ACHN (cell line): ENCODE data around the gene DPP9.
"Not testable (repeated sequence)": the region's sequence is repeated elsewhere in the genome, so short reads cannot be mapped to it uniquely, and the experiment has no call there.

ENCODE experiments used
- DNase-seq: peaks from one replicate; pipeline ENCODE4 v3.0.0-alpha.2; 2015
- in situ Hi-C: cut with HindIII; loops from 2 replicates; pipeline ENCODE4 v1.10.0; 2017; ENCODE audit warnings: low sequenced_read_pairs, low pct_ligation_motif_present, low pct_unique_long_range_greater_than_20kb

Gene DPP9

DNA sequence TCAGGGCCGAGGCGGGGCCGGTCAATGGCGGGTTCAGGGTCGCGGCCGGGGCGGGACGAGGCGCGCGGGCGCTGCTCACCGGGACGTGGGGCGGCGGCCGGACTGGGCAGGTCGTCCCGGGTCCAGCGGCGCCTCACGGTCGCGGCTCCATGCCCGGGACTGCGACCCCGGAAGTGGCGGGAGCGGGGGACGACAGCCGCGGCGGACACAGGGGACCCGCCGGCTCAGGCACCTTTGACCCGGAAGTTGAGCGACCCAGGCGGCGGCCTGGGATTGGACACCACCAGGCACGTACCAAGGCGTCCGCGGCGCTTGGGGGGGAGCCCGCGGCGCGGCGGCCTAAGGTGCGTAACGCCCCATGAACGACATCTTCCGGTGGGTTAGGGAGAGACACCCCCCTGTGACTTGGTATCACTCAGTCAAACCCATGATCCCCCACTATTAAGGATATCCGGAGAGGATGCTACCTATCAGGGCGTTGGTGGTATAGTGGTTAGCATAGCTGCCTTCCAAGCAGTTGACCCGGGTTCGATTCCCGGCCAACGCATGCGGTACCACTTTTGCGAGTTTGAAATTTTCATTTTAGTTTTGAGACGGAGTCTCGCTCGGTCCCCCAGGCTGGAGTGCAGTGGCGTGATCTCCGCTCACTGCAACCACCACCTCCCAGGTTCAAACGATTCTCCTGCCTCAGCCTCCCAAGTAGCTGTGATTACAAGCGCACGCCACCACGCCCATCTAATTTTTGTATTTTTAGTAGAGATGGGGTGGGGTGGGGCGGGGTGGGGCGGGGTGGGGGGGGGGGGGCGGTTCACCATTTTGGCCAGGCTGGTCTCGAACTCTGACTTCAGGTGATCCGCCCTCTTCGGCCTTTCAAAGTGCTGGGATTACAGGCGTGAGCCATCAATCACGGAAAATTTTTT is at the start of gene DPP9:
Gene DPP9, minus strand, starts transcription at position 248 of the 920 bp plus-strand sequence. CDS start 3,936 bp downstream, outside the sequence.
- in situ Hi-C loops: no loop called here
- DNase-seq: peak; percentile 95

DNA sequence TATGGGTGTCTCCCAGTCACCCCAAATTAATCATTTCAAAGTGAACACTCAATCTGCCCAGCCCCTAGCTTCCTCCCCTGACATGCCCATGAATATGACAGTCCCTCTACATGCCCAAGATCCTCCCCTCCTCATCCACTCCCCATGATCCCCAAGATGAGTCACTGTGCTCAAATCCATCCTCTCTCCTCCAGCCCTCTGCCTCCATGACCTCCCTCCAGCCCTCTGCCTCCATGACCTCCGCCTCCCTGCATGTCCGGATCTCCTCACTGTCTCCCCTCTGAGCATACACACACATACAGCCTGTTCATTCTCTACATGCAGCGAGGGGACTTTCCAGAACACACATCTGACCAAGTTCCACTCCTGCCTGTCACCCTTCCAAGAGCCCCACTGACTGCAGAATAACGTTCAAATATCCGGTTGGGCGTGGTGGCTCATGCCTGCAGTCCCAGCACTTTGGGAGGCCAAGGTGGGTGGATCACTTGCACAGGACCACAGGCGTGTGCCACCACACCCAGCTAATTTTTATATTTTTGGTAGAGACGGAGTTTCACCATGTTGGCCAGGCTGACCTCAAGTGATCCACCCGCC is 49.5 kb upstream of the DPP9 start:
- DNase-seq: no peak
- in situ Hi-C loops: no loop called here

DNA sequence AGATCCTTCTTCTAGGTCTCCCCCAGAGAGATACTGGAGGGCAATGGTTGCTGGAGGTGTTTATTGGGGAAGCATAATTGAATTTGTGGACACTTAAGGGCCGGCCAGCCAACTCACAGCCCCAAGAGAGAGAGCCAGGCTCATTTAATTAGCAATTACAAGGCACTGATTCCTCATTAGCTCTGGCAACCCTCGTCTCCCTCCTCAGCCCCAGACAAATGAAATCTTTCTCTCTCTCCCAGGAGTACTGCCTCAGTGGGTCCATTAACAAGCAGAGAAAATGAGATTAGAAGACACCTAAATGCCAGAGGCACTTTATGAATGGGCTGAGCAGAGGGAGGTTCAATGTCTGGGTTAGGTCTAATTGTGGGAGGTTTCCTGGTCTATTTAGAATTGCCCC is 48.9 kb upstream of the DPP9 start:
- in situ Hi-C loops: no loop called here
- no peak for DNase-seq

DNA sequence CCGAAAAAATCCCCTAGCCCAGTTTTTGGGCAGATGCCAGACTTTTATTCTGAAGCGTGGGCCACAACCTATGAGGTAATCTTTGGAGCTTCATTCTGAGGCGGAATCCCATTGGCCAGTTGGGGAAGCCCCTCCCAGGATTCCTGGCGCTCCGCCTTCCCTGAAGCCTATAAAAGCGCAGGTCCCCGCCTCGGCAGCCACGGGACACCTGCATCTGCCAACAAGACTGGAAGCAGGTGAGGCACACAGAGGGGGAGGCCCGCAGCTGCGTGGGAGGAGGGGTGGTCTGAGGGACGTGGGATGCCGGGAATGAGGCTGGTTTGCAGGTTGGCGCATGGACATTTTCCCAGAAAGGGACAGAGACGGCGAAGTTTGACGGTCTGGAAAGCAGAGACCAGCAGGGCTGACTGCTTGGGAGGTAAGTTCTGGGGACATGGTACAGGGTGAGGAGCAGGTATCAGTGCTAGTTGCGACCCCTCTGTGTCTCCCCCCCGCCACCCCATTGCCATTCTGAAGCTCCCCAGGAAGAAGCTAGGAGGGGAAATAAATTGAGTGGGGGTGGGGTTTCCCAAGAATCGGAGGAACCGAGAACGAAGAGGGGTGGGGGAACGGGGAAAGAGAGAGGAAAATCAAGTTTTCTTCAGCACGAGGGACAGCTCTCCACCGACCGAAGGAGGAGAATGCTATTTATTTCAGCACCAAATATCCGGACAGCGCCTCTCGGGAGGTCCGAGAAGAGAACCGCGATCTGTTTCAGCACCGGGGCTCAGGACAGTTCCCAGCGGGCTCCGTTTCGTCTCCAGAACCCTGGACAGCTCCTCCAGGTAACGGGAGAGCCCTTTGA is 45.5 kb upstream of the DPP9 start:
- in situ Hi-C loops: no loop called here
- peak; percentile 85 for DNase-seq

DNA sequence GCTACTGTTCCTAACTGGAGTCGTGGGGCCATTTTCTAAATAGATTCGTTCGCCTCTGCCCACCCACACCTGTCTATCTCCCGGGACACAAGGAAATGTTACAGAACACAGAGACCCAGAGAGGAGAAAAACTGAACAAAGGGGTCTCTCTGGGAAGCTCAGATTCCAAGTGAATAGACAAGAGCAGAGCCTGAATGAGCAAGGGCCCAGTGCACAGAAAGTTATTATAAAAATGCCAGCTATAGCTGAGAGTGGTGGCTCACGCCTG is 40.7 kb upstream of the DPP9 start:
- no peak for DNase-seq
- in situ Hi-C loops: no loop called here

DNA sequence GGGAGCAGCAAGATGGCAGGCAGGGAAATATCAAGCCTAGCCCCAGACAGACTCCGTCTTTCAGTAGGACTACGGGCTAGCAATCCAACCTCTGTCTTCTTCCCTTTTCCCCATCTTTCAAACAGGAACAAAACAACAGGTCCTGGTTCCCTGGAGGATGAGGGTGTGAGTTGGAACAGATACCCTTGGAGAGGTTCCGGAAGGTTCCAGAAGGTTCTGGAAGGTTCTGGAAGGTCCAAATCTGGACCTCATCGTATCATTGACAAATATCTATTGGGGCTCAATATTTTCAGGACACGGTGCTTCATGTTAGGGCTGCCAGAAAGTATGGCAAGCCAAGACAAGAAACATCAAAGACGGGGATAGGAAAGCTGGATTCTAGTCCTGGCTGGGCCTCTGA is 39.4 kb upstream of the DPP9 start:
- in situ Hi-C loops: no loop called here

DNA sequence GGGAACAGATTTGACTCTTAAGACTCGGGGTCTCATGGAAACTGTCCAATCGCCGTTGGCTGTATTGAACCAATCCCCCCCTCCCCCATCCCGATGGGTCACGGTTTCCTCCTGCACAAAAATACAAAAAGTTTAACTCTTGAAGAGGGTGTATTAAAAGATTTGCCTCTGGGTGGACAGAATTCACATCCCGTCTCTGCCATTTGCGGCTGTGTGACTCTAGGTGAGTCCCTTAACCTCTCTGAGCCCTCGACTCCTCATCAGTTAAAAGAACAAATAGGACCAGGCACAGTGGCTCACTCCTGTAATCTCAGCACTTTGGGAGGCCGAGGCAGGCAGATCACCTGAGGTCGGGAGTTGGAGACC is 36.6 kb upstream of the DPP9 start:
- in situ Hi-C loops: no loop called here
- no peak for DNase-seq

More for the DNA sequence above, 39.4 kb upstream of the DPP9 start:
- no peak for DNase-seq

DNA sequence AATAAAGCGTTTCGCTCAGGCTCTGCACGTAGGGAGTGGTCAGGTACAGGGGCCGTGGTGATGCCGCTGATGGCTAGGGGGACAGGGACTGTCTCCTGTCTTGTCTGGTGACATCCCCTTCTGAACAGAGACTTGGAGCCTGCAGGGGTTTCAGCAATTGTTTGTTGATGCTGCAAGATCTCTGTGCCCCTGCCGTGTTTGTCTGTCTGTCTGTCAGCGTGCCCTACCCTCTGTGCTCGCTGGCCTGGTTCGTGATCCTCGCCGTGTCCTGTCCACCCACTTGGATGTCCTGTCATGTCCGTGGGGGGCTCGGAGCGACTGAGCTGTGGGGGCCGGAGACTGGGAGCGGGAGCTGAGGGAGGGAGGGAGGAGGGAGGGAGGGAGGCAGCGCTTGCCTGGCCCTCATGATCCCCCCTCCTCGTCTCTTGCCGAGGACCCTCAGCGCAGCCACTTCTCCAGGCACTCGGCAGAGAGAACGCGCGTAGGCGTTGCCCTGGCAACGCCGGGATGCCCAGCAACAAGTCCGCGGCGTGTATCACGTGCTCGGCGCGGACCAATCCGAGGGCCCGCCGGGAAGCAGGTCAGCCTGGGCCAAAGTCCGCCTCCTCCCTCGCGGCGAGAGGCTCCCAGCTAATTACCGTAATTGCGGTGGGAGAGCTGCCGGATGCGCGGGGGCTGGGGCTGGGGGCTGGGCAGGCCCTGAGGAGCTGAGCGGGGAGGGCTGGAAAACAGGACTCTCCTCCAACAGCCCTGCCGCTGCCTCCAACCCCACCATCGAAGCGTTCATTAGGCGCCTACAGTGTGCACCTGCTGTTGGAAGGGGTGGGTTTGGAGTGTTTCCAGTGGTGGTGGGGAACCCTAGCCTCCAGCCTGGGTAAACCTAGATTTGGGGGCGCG is 36.0 kb upstream of the DPP9 start:
- peak; percentile 76 for DNase-seq
- in situ Hi-C loops: no loop called here

DNA sequence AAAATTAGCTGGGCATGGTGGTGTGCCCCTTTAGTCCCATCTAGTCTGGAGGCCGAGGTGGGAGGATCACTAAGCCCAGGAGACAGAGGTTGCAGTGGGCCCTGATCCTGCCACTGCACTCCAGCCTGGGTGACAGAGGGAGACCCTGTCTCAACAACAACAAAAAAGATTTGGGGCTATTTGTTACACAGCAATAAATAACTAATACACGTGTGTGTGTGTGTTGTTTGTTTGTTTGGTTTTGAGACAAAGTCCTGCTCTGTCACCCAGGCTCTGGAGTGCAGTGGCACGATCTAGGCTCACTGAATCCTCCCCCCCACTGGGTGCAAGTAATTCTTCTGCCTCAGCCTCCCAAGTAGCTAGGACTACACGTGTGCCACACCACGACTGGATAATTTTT is 35.0 kb upstream of the DPP9 start:
- in situ Hi-C loops: no loop called here

DNA sequence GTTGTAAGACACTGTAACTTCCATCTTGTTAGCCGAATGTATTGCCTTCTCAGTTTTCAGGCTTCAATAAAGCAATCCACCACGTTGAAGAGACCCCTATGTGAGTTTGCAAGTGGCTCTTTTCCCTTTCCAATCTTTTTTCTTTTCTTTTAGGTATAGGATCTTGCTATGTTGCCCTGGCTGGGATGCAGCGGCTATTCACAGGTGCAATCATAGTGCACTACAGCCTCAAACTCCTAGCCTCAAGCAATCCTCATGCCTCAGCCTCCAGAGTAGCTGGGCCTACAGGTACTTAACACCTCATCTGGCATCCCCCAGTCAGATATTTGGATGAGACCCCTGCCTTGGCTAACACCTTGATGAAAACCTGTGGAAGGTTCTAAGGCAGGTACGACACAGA is 34.4 kb upstream of the DPP9 start:
- in situ Hi-C loops: no loop called here

More for the DNA sequence above, 35.0 kb upstream of the DPP9 start:
- no peak for DNase-seq

DNA sequence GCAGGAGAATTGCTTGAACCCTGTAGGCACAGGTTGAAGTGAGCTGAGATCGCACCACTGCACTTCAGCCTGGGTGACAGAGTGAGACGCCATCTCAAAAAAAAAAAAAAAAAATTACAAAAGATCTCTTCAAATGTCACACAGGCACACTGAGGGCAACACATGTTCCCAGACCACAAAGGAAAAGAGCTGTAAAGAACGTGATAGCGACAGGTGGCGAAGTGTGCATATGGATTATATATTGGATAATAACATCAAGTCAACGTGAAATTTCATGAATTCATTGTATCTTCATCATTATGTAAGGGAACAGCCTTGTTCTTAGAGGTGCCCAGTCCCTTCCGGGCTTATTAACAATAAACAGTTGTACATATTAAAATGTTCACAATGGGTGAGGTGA is 31.8 kb upstream of the DPP9 start:
- in situ Hi-C loops: no loop called here
- DNase-seq: no peak

More for the DNA sequence above, 34.4 kb upstream of the DPP9 start:
- DNase-seq: no peak

DNA sequence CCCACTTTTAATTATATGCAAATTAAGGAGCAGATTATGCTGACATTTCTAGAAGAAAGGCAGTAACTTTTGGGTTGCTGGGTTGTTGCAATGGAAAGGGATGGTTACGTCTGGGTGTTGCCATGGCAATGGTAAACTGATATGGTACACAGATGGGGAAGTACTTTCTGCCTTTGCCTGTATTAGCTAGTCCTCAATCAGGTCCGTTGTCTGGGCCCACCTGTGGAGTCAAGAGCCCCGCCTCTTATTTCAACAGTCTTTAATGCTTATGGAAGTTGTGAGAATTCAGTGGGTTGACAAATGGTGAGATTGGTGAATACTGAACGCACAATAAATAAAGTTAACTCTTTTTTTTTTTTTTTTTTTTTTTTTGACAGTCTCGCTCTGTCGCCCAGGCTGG is 30.6 kb upstream of the DPP9 start:
- in situ Hi-C loops: no loop called here
- no peak for DNase-seq

DNA sequence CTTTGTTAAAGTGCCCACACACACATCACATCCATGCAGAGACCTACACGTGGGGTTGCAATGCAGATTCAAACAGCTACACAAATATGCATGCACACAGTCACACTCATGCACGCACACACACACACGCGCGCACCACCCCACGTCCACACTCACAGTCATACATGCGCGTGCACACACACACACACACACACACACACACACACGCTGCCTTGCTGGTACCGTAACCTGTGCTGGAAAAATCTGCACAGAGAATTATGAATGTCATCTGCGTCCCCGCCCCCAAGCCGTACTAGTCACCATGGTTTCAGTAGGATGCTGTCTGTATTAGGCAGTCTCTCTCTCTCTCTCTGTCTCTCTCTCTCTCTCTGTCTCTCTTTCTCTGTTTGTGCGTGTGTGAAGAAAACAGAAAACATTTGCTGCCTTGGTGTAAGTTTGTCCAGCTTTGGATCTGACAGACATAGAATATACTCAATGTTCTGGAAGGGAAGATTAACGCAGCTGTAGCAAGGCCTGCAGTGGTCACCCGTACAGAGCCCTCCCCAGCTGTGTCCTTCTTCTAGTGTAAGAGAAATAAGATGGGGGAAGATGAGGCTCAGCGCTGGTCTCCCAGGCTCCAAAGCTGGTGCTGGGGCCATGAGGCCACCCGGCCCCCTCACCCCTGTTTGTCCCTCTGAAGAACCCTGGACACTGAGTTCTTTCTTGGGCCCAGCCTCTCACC is 26.4 kb upstream of the DPP9 start:
- no peak for DNase-seq
- in situ Hi-C loops: no loop called here

DNA sequence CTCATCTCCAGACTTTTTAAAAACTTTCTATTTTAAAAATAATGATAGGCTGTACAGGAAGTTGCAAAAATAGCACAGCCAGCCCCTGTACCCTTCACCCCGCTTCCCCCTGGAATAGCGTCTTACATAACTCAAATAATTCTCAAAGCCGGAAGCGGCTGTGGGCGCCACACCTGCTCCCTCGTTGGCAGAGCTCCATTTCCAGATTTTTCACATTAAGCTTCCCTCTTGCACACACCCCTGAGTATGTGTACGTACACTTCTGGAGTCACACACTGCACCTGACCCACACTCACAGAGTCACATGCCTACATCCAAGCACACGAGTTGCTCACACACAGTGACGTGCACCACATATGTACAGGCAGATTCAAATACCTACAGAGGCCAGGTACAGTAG is 24.9 kb upstream of the DPP9 start:
- in situ Hi-C loops: no loop called here
- no peak for DNase-seq

DNA sequence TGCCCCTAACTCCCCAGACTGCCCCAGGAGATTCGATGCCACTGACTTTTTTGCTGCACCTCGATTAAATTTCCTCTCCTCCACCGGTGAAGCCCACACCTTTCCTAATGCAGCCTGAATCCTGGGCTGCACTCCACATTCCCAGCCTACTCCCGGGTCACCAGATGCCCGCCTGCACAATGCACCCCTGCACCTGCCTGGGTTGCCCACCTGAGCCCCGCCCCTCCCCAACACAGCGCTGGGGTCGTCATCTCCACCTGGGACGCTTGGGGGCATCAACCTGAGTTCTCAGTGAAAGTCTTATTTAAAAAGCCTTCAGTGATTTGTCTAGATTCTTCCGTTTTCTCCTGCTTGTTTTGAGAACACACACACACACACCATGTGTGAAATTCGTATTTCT is 24.5 kb upstream of the DPP9 start:
- no peak for DNase-seq
- in situ Hi-C loops: no loop called here

DNA sequence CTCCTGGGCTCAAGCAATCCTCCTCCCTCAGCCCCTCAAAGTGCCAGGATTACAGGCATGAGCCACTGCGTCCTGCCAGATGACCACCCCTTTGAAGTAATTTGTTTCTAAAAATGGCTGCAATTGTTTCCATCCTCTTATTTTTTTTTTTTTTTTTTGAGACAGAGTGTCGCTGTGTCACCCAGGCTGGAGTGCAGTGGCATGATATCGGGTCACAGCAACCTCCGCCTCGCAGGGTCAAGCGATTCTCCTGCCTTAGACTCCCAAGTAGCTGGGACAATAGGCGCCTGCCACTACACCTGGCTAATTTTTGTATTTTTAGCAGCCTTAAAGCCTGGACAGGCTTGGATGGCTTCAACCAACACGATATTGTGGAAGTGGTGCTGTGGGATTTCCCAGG is 22.3 kb upstream of the DPP9 start:
- no peak for DNase-seq
- in situ Hi-C loops: no loop called here

DNA sequence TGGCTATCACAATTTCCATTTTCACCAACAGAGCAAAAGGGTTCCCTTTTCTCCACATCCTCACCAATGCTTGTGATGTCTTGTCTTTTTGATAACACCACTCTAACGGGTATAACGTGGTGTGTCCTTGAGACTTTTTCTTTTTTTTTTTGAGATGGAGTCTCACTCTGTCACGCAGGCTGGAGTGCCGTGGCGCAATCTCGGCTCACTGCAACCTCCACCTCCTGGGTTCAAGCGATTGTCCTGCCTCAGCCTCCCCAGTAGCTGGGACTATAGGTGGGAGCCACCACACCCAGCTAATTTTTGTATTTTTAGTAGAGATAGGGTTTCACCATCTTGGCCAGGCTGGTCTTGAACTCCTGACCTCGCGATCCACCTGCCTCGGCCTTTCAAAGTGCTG is 21.5 kb upstream of the DPP9 start:
- DNase-seq, in situ Hi-C loops: not testable (repeated sequence)
